Bronchial epithelial cell (primary cell): ENCODE results near the gene EMP2. TPM values are rescaled to one million over a fixed set of nuclear protein-coding genes. Genes with fewer than 3 reads are reported as not detected.
"Not testable (repeated sequence)": the region's sequence is repeated elsewhere in the genome, so short reads cannot be mapped to it uniquely, and the experiment has no call there.

Experiments
- DNase-seq: peaks from one replicate; pipeline ENCODE4 v3.0.0-alpha.2; 2010; ENCODE audit warnings: low read depth
- FAIRE-seq: peaks from 2 replicates; lab custom pipeline; 2011; peaks lifted over from hg19 to GRCh38; lab: Jason Lieb, UNC
- H3K27me3 ChIP-seq: 2 replicates; pipeline ENCODE4 v1.5.1; 2011; ENCODE audit warnings: low read length; ENCODE audit not compliant: control insufficient read depth, insufficient read depth
- H3K36me3 ChIP-seq: 2 replicates; pipeline ENCODE4 v1.5.1; 2011; ENCODE audit warnings: low read length; ENCODE audit not compliant: control insufficient read depth, insufficient read depth
- H3K4me3 ChIP-seq: 2 replicates; pipeline ENCODE4 v1.5.1; 2011; ENCODE audit warnings: mild to moderate bottlenecking, low read depth, low read length, control low read depth
- total RNA-seq: library from RNA; depleted of rRNA; stranded (reverse); fragments of >200 nt; gene quantifications from 2 replicates; pipeline ENCODE4 v1.2.1, GENCODE V29; 2014
- TF ChIP-seq, protein P1 (sequence below): IDR thresholded peaks from 2 replicates; pipeline ENCODE4 v1.5.1; 2011; ENCODE audit warnings: mild to moderate bottlenecking, moderate library complexity, low read length, control low read depth, inconsistent platforms; ENCODE audit not compliant: insufficient read depth, severe bottlenecking

Gene EMP2
- total RNA-seq, 1 donor from 2014 or later = 15.5 TPM

DNA sequence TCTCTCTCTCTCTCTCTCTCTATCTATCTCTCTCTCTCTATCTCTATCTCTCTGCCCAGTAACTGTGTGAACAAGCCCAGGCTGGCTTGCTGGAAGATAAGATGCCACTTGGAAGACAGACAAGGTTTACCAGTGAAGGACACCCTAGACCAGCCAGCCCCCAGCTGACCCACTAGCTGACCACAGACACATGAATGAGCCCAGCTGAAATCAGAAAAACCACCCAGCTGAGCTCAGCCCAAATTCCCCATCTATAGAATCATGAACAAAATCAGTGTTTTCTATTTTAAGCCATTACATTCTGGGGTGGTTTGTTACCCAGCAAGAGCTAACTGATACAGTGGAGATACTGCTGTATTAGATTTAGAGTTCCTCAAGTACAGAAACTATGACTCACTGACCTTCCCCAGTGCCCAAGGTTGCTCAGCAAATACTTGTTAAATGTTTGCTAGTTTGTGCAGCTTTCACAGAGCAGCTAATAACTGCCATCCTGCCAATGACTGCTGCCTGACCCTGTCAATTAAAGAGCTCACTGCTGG lies 18.0 kb downstream of the EMP2 start:
- no peak for FAIRE-seq
- no peak for DNase-seq
- Histone ChIP-seq H3K36me3 (peaks cover 10% of the 10 kb centered on the region), H3K27me3 (no peaks in the 10 kb centered on the region), H3K4me3 (no peak overlapping the region)
- TF ChIP-seq, protein P1, sequence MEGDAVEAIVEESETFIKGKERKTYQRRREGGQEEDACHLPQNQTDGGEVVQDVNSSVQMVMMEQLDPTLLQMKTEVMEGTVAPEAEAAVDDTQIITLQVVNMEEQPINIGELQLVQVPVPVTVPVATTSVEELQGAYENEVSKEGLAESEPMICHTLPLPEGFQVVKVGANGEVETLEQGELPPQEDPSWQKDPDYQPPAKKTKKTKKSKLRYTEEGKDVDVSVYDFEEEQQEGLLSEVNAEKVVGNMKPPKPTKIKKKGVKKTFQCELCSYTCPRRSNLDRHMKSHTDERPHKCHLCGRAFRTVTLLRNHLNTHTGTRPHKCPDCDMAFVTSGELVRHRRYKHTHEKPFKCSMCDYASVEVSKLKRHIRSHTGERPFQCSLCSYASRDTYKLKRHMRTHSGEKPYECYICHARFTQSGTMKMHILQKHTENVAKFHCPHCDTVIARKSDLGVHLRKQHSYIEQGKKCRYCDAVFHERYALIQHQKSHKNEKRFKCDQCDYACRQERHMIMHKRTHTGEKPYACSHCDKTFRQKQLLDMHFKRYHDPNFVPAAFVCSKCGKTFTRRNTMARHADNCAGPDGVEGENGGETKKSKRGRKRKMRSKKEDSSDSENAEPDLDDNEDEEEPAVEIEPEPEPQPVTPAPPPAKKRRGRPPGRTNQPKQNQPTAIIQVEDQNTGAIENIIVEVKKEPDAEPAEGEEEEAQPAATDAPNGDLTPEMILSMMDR = no peak

DNA sequence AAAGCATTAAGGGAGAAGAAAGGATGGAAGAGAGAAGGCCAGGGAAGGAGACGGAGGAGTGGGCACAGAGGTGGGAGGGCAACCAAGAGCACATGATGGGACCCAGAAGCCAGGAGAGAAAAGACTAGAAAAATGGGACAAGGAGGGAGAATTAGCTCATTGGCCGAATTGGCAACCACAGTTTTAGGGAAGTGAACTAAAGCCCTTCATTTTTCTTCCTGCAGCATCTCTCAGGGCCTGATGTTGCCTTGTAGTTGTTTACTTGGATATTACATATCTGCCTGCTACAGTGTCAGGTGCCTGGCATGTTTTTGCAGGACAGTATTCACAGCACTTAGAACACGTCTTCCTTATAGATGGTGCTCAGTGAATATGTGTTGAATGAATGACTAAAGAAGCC lies 19.0 kb downstream of the EMP2 start:
- no peak for FAIRE-seq
- DNase-seq = no peak
- no peak overlapping the region for H3K4me3 ChIP-seq
- H3K27me3 ChIP-seq = no peaks in the 10 kb centered on the region
- TF ChIP-seq, protein P1 = no peak
- peaks cover 7% of the 10 kb centered on the region for H3K36me3 ChIP-seq

DNA sequence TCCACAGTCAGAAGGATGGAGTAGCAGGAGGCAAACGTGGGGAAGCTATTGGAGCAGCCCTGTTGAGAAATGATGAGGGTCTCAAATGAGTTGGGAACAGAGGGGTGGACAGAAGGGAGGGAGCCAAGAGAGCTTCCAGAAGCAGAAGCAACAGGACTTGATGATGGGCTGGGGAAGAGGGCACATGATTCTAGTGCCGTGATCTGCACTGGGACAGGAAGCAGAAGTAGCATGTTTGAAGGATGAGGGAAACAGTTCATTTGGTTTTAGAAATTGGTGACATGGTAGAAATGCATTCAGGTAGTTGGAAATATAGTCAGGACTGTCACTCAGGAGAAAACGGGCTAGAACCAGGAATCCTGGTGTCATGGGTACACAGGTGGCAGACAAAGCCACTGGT lies 19.4 kb downstream of the EMP2 start:
- peaks cover 10% of the 10 kb centered on the region for H3K36me3 ChIP-seq
- no peak for FAIRE-seq

DNA sequence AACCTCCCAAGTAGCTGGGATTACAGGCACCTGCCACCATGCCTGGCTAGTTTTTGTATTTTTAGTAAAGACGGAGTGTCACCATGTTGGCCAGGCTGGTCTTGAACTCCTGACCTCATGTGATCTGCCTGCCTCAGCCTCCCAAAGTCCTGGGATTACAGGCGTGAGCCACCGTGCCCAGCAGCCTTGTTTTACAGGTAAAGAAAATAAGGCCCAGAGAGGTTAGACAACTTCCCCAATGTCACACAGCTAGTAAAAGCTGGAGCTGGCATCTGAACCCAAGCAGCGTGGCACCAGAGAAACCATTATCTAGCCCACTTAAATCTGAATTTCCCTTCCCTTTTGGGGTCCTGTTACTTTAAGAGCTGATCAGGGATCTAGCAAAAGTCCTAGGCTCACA lies 20.6 kb downstream of the EMP2 start:
- not testable (repeated sequence) for H3K27me3 ChIP-seq, H3K4me3 ChIP-seq, FAIRE-seq, DNase-seq, H3K36me3 ChIP-seq

More for the DNA sequence above, 19.4 kb downstream of the EMP2 start:
- H3K27me3 ChIP-seq = no peaks in the 10 kb centered on the region
- DNase-seq = no peak
- H3K4me3 ChIP-seq = no peak overlapping the region
- TF ChIP-seq, protein P1 = no peak

DNA sequence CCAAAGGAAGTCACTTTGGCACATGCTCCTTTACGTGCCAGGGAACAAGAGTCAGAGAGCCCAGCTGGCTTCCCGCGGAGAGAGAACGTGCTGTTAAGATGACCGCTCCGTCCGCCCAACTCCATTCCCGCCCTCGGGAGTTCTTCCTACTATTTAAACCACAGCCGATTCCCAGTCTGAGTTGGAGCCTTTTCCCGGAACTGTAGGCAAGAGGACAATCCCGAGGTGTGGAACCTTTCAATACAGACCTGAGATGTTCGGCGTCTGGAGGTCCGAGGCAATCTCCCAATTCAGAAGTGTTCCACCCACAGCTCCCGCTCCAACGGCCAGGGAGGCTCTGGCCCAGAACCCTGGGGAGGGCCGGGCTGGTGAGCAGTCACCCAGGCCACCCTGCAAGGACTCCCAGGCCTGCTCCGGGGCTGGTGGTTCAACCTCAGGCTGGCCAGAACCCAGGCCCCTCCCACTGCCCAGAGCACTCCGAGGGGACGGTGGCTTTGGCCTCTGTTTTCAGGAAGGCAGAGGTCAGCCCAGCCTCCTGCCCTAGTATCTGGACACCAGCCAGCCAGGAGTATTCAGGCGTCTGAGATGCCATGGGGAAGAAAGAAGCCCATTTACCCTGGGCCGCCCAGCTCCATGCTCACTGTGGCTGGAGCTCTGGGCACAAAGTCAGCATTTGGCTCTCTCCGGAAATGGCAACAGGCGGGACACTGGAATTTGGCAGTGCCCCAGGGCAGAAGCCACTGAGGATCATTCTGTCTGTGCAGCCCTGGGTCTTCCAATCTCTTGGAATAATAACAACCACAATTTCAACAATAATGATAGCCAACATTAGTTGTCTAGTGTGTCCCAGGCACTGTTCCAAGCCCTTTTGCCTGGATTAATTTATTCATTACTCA lies 21.4 kb downstream of the EMP2 start:
- H3K4me3 ChIP-seq = no peak overlapping the region
- DNase-seq = no peak
- TF ChIP-seq, protein P1 = no peak
- no peaks in the 10 kb centered on the region for H3K27me3 ChIP-seq
- H3K36me3 ChIP-seq = peaks cover 8% of the 10 kb centered on the region
- no peak for FAIRE-seq

DNA sequence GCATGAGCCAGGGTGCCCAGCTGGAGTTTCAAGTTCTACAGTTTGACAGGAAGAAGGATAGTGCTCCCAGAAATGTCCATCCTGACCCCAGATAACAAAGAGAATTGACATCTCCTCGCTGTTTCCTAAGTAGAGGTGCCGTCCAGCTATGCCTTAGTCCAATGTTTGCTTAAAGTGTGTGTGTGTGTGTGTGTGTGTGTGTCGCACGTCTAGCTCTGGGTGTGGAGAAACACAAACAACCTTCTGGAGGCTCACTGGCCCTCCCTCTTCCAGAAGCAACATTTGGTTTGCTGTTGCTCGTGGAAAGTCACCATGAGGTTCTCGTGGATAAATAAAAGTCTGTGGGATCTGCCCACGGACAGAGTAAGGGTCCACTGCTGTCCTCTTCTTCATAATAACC lies 22.1 kb downstream of the EMP2 start:
- FAIRE-seq (no peak), DNase-seq (no peak)
- Histone ChIP-seq H3K36me3 (peaks cover 8% of the 10 kb centered on the region), H3K4me3 (no peak overlapping the region), H3K27me3 (no peaks in the 10 kb centered on the region)
- TF ChIP-seq, protein P1 = no peak
